ENCODE results near the gene DVL3. TPM values are rescaled to one million over a fixed set of nuclear protein-coding genes. Genes with fewer than 3 reads are reported as not detected.
"Not testable (repeated sequence)": the region's sequence is repeated elsewhere in the genome, so short reads cannot be mapped to it uniquely, and the experiment has no call there.

DVL3 gene
- 10 to 100 TPM; 19.6 to 19.9 TPM for total RNA-seq

GRCh38 chr3:184154885-184155643 is at the start of gene DVL3:
TSS of gene DVL3 (plus strand) at chr3:184155377. CDS start at chr3:184155636, 259 bp downstream.
- DNase-seq: peak; percentile 25
- CTCF ChIA-PET: interaction anchor here (0.9 to 1.0 kb wide), 2 partner anchors 18 to 259 kb away, joined by 3 read pairs; no protein-coding TSS in a partner anchor

GRCh38 chr3:184110316-184110725 is 44.9 kb upstream of the DVL3 start:
- H3K4me3 Mint-ChIP-seq: no peak overlapping the region
- DNase-seq: no peak
- H3K27ac Mint-ChIP-seq: no peak overlapping the region
- CTCF ChIA-PET: no interaction called here
- H3K9me3 Mint-ChIP-seq: no peaks in the 10 kb centered on the region
- intact Hi-C loops (cut with micrococcal nuclease): no loop called here
- H3K4me1 Mint-ChIP-seq (ENCODE audit: low read depth): no peaks in the 10 kb centered on the region
- no peaks in the 10 kb centered on the region for H3K27me3 Mint-ChIP-seq (ENCODE audit: low read depth)
- H3K36me3 Mint-ChIP-seq (ENCODE audit: low read depth): no peaks in the 10 kb centered on the region

More at GRCh38 chr3:184154885-184155643, at the start of gene DVL3:
- peaks cover 19% of the 10 kb centered on the region for H3K4me1 Mint-ChIP-seq (ENCODE audit: low read depth)
- no peaks in the 10 kb centered on the region for H3K27me3 Mint-ChIP-seq (ENCODE audit: low read depth)
- H3K27ac Mint-ChIP-seq: peak within 1 kb of the TSS; percentile 66
- no peaks in the 10 kb centered on the region for H3K36me3 Mint-ChIP-seq (ENCODE audit: low read depth)
- intact Hi-C loops (cut with micrococcal nuclease): loop anchor here (1.0 kb wide), 4 partner anchors 19 to 94 kb away; partner anchors contain the start of genes ABCF3, AP2M1, EEF1AKMT4 and EIF2B5
- H3K9me3 Mint-ChIP-seq: no peaks in the 10 kb centered on the region
- peak within 1 kb of the TSS; percentile 94 for H3K4me3 Mint-ChIP-seq

GRCh38 chr3:184116017-184116416 is 39.2 kb upstream of the DVL3 start:
- H3K27me3 Mint-ChIP-seq (ENCODE audit: low read depth): no peaks in the 10 kb centered on the region

GRCh38 chr3:184117636-184118035 is 37.5 kb upstream of the DVL3 start:
- no peak for DNase-seq
- H3K27ac Mint-ChIP-seq: no peak overlapping the region
- intact Hi-C loops (cut with micrococcal nuclease): no loop called here
- CTCF ChIA-PET: interaction anchor here (0.6 kb wide), 1 partner anchor 81 kb away, joined by 3 read pairs; no protein-coding TSS in a partner anchor
- H3K9me3 Mint-ChIP-seq: no peaks in the 10 kb centered on the region
- no peaks in the 10 kb centered on the region for H3K36me3 Mint-ChIP-seq (ENCODE audit: low read depth)
- H3K27me3 Mint-ChIP-seq (ENCODE audit: low read depth): no peaks in the 10 kb centered on the region
- H3K4me3 Mint-ChIP-seq: no peak overlapping the region
- H3K4me1 Mint-ChIP-seq (ENCODE audit: low read depth): no peaks in the 10 kb centered on the region

More at GRCh38 chr3:184116017-184116416, 39.2 kb upstream of the DVL3 start:
- DNase-seq: no peak
- Mint-ChIP-seq H3K9me3 (no peaks in the 10 kb centered on the region), H3K4me1 (ENCODE audit: low read depth) (no peaks in the 10 kb centered on the region), H3K27ac (no peak overlapping the region), H3K36me3 (ENCODE audit: low read depth) (no peaks in the 10 kb centered on the region), H3K4me3 (no peak overlapping the region)
- intact Hi-C loops (cut with micrococcal nuclease): no loop called here
- CTCF ChIA-PET: interaction anchor here (1.4 kb wide), 1 partner anchor 58 kb away, joined by 3 read pairs; the partner anchor contains the start of gene AP2M1

- CTCF ChIA-PET: not testable (repeated sequence)
Measured at GRCh38 chr3:184121031-184121430, 34.1 kb upstream of the DVL3 start.

GRCh38 chr3:184126006-184126405 is 29.2 kb upstream of the DVL3 start:
- H3K27me3 Mint-ChIP-seq (ENCODE audit: low read depth): peaks cover 2% of the 10 kb centered on the region
- H3K4me1 Mint-ChIP-seq (ENCODE audit: low read depth): no peaks in the 10 kb centered on the region
- DNase-seq: no peak
- no peak overlapping the region for H3K4me3 Mint-ChIP-seq
- no peak overlapping the region for H3K27ac Mint-ChIP-seq
- CTCF ChIA-PET: no interaction called here
- no peaks in the 10 kb centered on the region for H3K36me3 Mint-ChIP-seq (ENCODE audit: low read depth)
- no peaks in the 10 kb centered on the region for H3K9me3 Mint-ChIP-seq
- intact Hi-C loops (cut with micrococcal nuclease): no loop called here

More at GRCh38 chr3:184121031-184121430, 34.1 kb upstream of the DVL3 start:
- H3K9me3 Mint-ChIP-seq; H3K4me1 Mint-ChIP-seq (ENCODE audit: low read depth); H3K27me3 Mint-ChIP-seq (ENCODE audit: low read depth); DNase-seq; intact Hi-C loops (cut with micrococcal nuclease); H3K36me3 Mint-ChIP-seq (ENCODE audit: low read depth); H3K27ac Mint-ChIP-seq; H3K4me3 Mint-ChIP-seq: not testable (repeated sequence)

GRCh38 chr3:184129012-184129411 is 26.2 kb upstream of the DVL3 start:
- peaks cover 2% of the 10 kb centered on the region for H3K27me3 Mint-ChIP-seq (ENCODE audit: low read depth)
- no peak overlapping the region for H3K4me3 Mint-ChIP-seq
- H3K4me1 Mint-ChIP-seq (ENCODE audit: low read depth): peaks cover 9% of the 10 kb centered on the region
- H3K27ac Mint-ChIP-seq: no peak overlapping the region
- H3K36me3 Mint-ChIP-seq (ENCODE audit: low read depth): no peaks in the 10 kb centered on the region
- intact Hi-C loops (cut with micrococcal nuclease): no loop called here
- no peaks in the 10 kb centered on the region for H3K9me3 Mint-ChIP-seq
- peak; percentile 30 for DNase-seq
- CTCF ChIA-PET: interaction anchor here (0.5 to 0.9 kb wide), 2 partner anchors 16 to 77 kb away, joined by 3 to 4 read pairs; no protein-coding TSS in a partner anchor

GRCh38 chr3:184132945-184133344 is 22.2 kb upstream of the DVL3 start:
- intact Hi-C loops (cut with micrococcal nuclease): loop anchor here (10.0 kb wide), 1 partner anchor 582 kb away; the partner anchor contains the start of gene MAGEF1
- Mint-ChIP-seq H3K4me3 (no peak overlapping the region), H3K9me3 (no peaks in the 10 kb centered on the region), H3K27ac (no peak overlapping the region), H3K4me1 (ENCODE audit: low read depth) (peaks cover 28% of the 10 kb centered on the region), H3K27me3 (ENCODE audit: low read depth) (peaks cover 2% of the 10 kb centered on the region), H3K36me3 (ENCODE audit: low read depth) (peaks cover 5% of the 10 kb centered on the region)
- CTCF ChIA-PET: interaction anchor here (1.2 to 1.4 kb wide), 4 partner anchors 54 to 237 kb away, joined by 3 to 4 read pairs (median 3); no protein-coding TSS in a partner anchor
- DNase-seq: no peak

- Mint-ChIP-seq H3K36me3 (ENCODE audit: low read depth) (peaks cover 6% of the 10 kb centered on the region), H3K4me3 (peak overlapping the region; percentile 97), H3K9me3 (no peaks in the 10 kb centered on the region), H3K27me3 (ENCODE audit: low read depth) (no peaks in the 10 kb centered on the region), H3K4me1 (ENCODE audit: low read depth) (peaks cover 29% of the 10 kb centered on the region), H3K27ac (peak overlapping the region; percentile 97)
- intact Hi-C loops (cut with micrococcal nuclease): loop anchor here (2.0 to 10.0 kb wide), 2 partner anchors 249 to 581 kb away; partner anchors contain the start of genes MAGEF1 and PARL
- CTCF ChIA-PET: interaction anchor here (1.2 to 2.9 kb wide), 4 partner anchors 11 to 238 kb away, joined by 3 to 7 read pairs (median 4); partner anchors contain the start of gene ABCF3
- DNase-seq: peak; percentile 61
Measured at GRCh38 chr3:184133840-184134745, 21.1 kb upstream of the DVL3 start.

- Mint-ChIP-seq H3K27ac (peak overlapping the region; percentile 97), H3K9me3 (no peaks in the 10 kb centered on the region), H3K4me1 (ENCODE audit: low read depth) (peaks cover 29% of the 10 kb centered on the region), H3K36me3 (ENCODE audit: low read depth) (peaks cover 8% of the 10 kb centered on the region), H3K27me3 (ENCODE audit: low read depth) (no peaks in the 10 kb centered on the region), H3K4me3 (peak overlapping the region; percentile 97)
- no peak for DNase-seq
- intact Hi-C loops (cut with micrococcal nuclease): loop anchor here (1.0 to 10.0 kb wide), 11 partner anchors 21 to 580 kb away; partner anchors contain the start of genes ABCC5, ABCF3, AP2M1 and DVL3
- CTCF ChIA-PET: interaction anchor here (0.6 to 2.9 kb wide), 4 partner anchors 10 to 1892 kb away, joined by 3 to 7 read pairs (median 3); partner anchors contain the start of gene ABCF3
Measured at GRCh38 chr3:184134746-184135148, 20.4 kb upstream of the DVL3 start.

GRCh38 chr3:184135149-184135910 is 19.8 kb upstream of the DVL3 start, which contains the start of gene EIF2B5:
TSS of gene EIF2B5 (plus strand) at chr3:184135358. CDS start at chr3:184135386, 28 bp downstream.
- H3K27ac Mint-ChIP-seq: peak within 1 kb of the TSS; percentile 97
- H3K9me3 Mint-ChIP-seq: no peaks in the 10 kb centered on the region
- intact Hi-C loops (cut with micrococcal nuclease): loop anchor here (1.0 to 10.0 kb wide), 11 partner anchors 20 to 579 kb away; partner anchors contain the start of genes ABCC5, ABCF3, AP2M1 and DVL3
- CTCF ChIA-PET: interaction anchor here (0.6 to 2.9 kb wide), 5 partner anchors 10 to 1892 kb away, joined by 3 to 7 read pairs (median 3); partner anchors contain the start of gene ABCF3
- DNase-seq: peak; percentile 94
- H3K27me3 Mint-ChIP-seq (ENCODE audit: low read depth): no peaks in the 10 kb centered on the region
- H3K4me1 Mint-ChIP-seq (ENCODE audit: low read depth): peaks cover 29% of the 10 kb centered on the region
- peak within 1 kb of the TSS; percentile 97 for H3K4me3 Mint-ChIP-seq
- H3K36me3 Mint-ChIP-seq (ENCODE audit: low read depth): peaks cover 11% of the 10 kb centered on the region
